Measurements from ENCODE around the gene PPTC7.
"Not testable (repeated sequence)": the region's sequence is repeated elsewhere in the genome, so short reads cannot be mapped to it uniquely, and the experiment has no call there.

The PPTC7 gene

GRCh38 chr12:110560048-110560447, 23.1 kb downstream of the PPTC7 start:
- no peak for DNase-seq

GRCh38 chr12:110558945-110559344, 24.2 kb downstream of the PPTC7 start:
- DNase-seq: not testable (repeated sequence)

GRCh38 chr12:110557300-110557699, 25.8 kb downstream of the PPTC7 start:
- no peak for DNase-seq

- DNase-seq: no peak
Observed at GRCh38 chr12:110556705-110557104, 26.4 kb downstream of the PPTC7 start.

GRCh38 chr12:110555577-110556406, 27.3 kb downstream of the PPTC7 start:
- no peak for DNase-seq

GRCh38 chr12:110554184-110554583, 28.9 kb downstream of the PPTC7 start:
- no peak for DNase-seq

- DNase-seq: no peak
Observed at GRCh38 chr12:110550981-110551380, 32.1 kb downstream of the PPTC7 start.

GRCh38 chr12:110549716-110550115, 33.4 kb downstream of the PPTC7 start:
- no peak for DNase-seq

- no peak for DNase-seq
Observed at GRCh38 chr12:110548678-110549077, 34.4 kb downstream of the PPTC7 start.

- no peak for DNase-seq
Observed at GRCh38 chr12:110547090-110547489, 36.0 kb downstream of the PPTC7 start.

- no peak for DNase-seq
Observed at GRCh38 chr12:110546339-110546738, 36.8 kb downstream of the PPTC7 start.

GRCh38 chr12:110545812-110546211, 37.3 kb downstream of the PPTC7 start:
- DNase-seq: no peak

GRCh38 chr12:110545259-110545658, 37.9 kb downstream of the PPTC7 start:
- DNase-seq: not testable (repeated sequence)

- no peak for DNase-seq
Observed at GRCh38 chr12:110543965-110544364, 39.2 kb downstream of the PPTC7 start.

GRCh38 chr12:110543252-110543959, 39.7 kb downstream of the PPTC7 start:
- no peak for DNase-seq

GRCh38 chr12:110540048-110540447, 43.1 kb downstream of the PPTC7 start:
- no peak for DNase-seq

- DNase-seq: no peak
Observed at GRCh38 chr12:110538869-110539622, 44.1 kb downstream of the PPTC7 start.

- no peak for DNase-seq
Observed at GRCh38 chr12:110537605-110538409, 45.3 kb downstream of the PPTC7 start.

- no peak for DNase-seq
Observed at GRCh38 chr12:110536834-110537604, 46.1 kb downstream of the PPTC7 start.

- no peak for DNase-seq
Observed at GRCh38 chr12:110534811-110535210, 48.3 kb downstream of the PPTC7 start.

- DNase-seq: no peak
Observed at GRCh38 chr12:110533607-110534006, 49.5 kb downstream of the PPTC7 start.

- no peak for DNase-seq
Observed at GRCh38 chr12:110532644-110533043, 50.5 kb downstream of the PPTC7 start.
